SK-N-SH (cell line): ENCODE measurements around the gene MARCKSL1.

ENCODE experiments used
- REST ChIP-seq: IDR thresholded peaks from 2 replicates; pipeline ENCODE4 v1.6.1; 2012; ENCODE audit warnings: mild to moderate bottlenecking, low read depth, low read length, moderate library complexity
- RFX5 ChIP-seq: IDR thresholded peaks from 2 replicates; pipeline ENCODE4 v1.6.1; 2012; ENCODE audit warnings: mild to moderate bottlenecking, improper control_type of control experiment, low read length
- SMC3 ChIP-seq: IDR thresholded peaks from 2 replicates; pipeline ENCODE4 v1.6.1; 2012; ENCODE audit warnings: low read depth, low read length, improper control_type of control experiment

GRCh38 chr1:32351399-32352238 is 15.6 kb upstream of the MARCKSL1 start:
- TF ChIP-seq REST (no peak), SMC3 (no peak), RFX5 (no peak)
